ENCODE results near the gene UBASH3B. TPM values are rescaled to one million over a fixed set of nuclear protein-coding genes. Genes with fewer than 3 reads are reported as not detected.
"Not testable (repeated sequence)": the region's sequence is repeated elsewhere in the genome, so short reads cannot be mapped to it uniquely, and the experiment has no call there.

The UBASH3B gene
- total and polyA plus RNA-seq, 2 donors (not counting 1 experiment from before 2014, with no cell fraction given) = 13.1 to 44.4 TPM

DNA sequence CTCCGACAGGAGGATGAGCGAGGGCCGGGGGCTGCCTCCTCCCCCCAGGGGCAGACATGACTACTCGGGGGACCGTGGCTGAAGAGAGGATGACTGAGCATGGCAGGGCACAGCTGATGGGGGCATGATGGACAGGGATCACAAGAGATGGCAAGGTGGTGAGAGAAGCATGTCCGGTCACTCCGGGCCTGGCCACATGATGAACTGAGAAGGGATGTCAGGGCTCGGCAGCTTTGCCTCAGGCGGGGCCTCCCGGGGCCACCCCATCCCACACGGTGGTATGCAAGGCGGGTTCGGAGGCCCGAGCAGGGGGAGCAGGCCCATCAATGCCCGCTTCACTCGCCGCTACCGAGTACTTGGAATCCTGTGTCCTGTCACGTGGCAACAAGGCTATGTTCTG, 36.6 kb upstream of the UBASH3B start:
- Histone ChIP-seq H3K4me2 (ENCODE audit: extremely low read depth, insufficient read depth, low read length) (no peak overlapping the region), H3K4me1 (ENCODE audit: control insufficient read depth, extremely low read depth, insufficient read depth, low read length) (no peaks in the 10 kb centered on the region), H3K9ac (ENCODE audit: insufficient read depth, low read length) (no peak overlapping the region), H3K27ac (ENCODE audit: insufficient read depth, low read length) (no peak overlapping the region), H3K4me3 (replicated peaks in 1 of 4; ENCODE audit: control extremely low read depth in 1 of 4, insufficient read depth in 1 of 4, low read depth in 3 of 4, low read length in 4 of 4) (no peak overlapping the region), H3K9me3 (ENCODE audit: control insufficient read depth, insufficient read depth, low read depth, low read length) (no peaks in the 10 kb centered on the region), H2AFZ (ENCODE audit: low read length) (no peak overlapping the region), H3K36me3 (ENCODE audit: control insufficient read depth, insufficient read depth, low read length) (no peaks in the 10 kb centered on the region), H4K20me1 (ENCODE audit: control insufficient read depth, extremely low read depth, insufficient read depth, low read length) (no peaks in the 10 kb centered on the region), H3K27me3 (ENCODE audit: control insufficient read depth, insufficient read depth, low read length) (peaks cover 4% of the 10 kb centered on the region), H3K79me2 (ENCODE audit: control insufficient read depth, insufficient read depth, low read length) (no peaks in the 10 kb centered on the region)
- TF ChIP-seq, protein P1, sequence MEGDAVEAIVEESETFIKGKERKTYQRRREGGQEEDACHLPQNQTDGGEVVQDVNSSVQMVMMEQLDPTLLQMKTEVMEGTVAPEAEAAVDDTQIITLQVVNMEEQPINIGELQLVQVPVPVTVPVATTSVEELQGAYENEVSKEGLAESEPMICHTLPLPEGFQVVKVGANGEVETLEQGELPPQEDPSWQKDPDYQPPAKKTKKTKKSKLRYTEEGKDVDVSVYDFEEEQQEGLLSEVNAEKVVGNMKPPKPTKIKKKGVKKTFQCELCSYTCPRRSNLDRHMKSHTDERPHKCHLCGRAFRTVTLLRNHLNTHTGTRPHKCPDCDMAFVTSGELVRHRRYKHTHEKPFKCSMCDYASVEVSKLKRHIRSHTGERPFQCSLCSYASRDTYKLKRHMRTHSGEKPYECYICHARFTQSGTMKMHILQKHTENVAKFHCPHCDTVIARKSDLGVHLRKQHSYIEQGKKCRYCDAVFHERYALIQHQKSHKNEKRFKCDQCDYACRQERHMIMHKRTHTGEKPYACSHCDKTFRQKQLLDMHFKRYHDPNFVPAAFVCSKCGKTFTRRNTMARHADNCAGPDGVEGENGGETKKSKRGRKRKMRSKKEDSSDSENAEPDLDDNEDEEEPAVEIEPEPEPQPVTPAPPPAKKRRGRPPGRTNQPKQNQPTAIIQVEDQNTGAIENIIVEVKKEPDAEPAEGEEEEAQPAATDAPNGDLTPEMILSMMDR (conservative IDR thresholded peaks at IDR 0.05 in 1 of 2, IDR thresholded peaks at IDR 0.05 in 1 of 2; ENCODE audit: low read depth in 1 of 2, low read length in 2 of 2) = no peak
- no peak for TF ChIP-seq EZH2 (IDR thresholded peaks at IDR 0.05; ENCODE audit: low read length, missing control alignments)
- no peak for DNase-seq (ENCODE audit: low read depth in 2 of 2)

DNA sequence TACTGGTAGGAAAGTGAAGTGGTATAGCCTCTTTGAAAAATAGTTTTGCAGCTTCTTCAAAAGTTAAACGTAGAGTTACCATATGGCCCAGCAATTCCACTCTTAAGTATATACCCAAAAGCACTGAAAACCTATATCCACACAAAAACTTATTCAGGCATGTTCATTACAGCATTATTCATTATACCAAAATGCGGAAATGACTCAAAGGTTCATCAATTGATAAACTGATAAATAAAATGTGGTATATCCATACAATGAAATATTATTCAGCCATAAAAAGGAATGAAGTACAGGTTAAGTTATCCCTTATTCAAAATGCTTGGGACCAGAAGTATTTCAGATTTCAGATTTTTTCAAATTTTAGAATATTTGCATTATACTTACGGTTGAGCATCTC, 35.8 kb upstream of the UBASH3B start:
- H3K36me3 ChIP-seq (ENCODE audit: control insufficient read depth, insufficient read depth, low read length) = no peaks in the 10 kb centered on the region
- TF ChIP-seq EZH2 (IDR thresholded peaks at IDR 0.05; ENCODE audit: low read length, missing control alignments) = no peak
- TF ChIP-seq, protein P1 (conservative IDR thresholded peaks at IDR 0.05 in 1 of 2, IDR thresholded peaks at IDR 0.05 in 1 of 2; ENCODE audit: low read depth in 1 of 2, low read length in 2 of 2) = no peak
- H3K27me3 ChIP-seq (ENCODE audit: control insufficient read depth, insufficient read depth, low read length) = peaks cover 4% of the 10 kb centered on the region
- H3K4me2 ChIP-seq (ENCODE audit: extremely low read depth, insufficient read depth, low read length) = no peak overlapping the region
- no peak for DNase-seq (ENCODE audit: low read depth in 2 of 2)
- no peaks in the 10 kb centered on the region for H3K9me3 ChIP-seq (ENCODE audit: control insufficient read depth, insufficient read depth, low read depth, low read length)
- H3K9ac ChIP-seq (ENCODE audit: insufficient read depth, low read length) = no peak overlapping the region
- H3K79me2 ChIP-seq (ENCODE audit: control insufficient read depth, insufficient read depth, low read length) = no peaks in the 10 kb centered on the region
- H3K27ac ChIP-seq (ENCODE audit: insufficient read depth, low read length) = no peak overlapping the region
- H2AFZ ChIP-seq (ENCODE audit: low read length) = no peak overlapping the region
- H3K4me1 ChIP-seq (ENCODE audit: control insufficient read depth, extremely low read depth, insufficient read depth, low read length) = no peaks in the 10 kb centered on the region
- no peak overlapping the region for H3K4me3 ChIP-seq (replicated peaks in 1 of 4; ENCODE audit: control extremely low read depth in 1 of 4, insufficient read depth in 1 of 4, low read depth in 3 of 4, low read length in 4 of 4)
- no peaks in the 10 kb centered on the region for H4K20me1 ChIP-seq (ENCODE audit: control insufficient read depth, extremely low read depth, insufficient read depth, low read length)

DNA sequence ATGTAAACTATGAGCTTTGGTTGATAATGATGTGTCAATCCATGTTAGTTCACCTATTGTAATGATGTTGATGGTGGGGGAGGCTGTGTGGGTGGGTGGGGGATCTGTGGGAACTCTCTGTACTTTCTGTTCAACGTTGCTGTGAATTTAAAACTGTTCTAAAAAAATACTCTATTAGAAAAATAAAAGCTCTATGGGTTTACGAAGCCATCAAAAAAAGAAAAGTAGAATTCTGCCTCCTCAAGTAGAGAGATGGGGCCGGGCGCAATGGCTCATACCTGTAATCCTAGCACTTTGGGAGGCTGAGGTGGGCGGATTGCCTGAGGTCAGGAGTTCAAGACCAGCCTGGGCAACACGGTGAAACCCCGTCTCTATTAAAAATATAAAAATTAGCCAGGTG, 30.0 kb upstream of the UBASH3B start:
- not testable (repeated sequence) for H3K9ac ChIP-seq (ENCODE audit: insufficient read depth, low read length); H3K4me1 ChIP-seq (ENCODE audit: control insufficient read depth, extremely low read depth, insufficient read depth, low read length); H3K36me3 ChIP-seq (ENCODE audit: control insufficient read depth, insufficient read depth, low read length); H3K79me2 ChIP-seq (ENCODE audit: control insufficient read depth, insufficient read depth, low read length); H4K20me1 ChIP-seq (ENCODE audit: control insufficient read depth, extremely low read depth, insufficient read depth, low read length); H3K27me3 ChIP-seq (ENCODE audit: control insufficient read depth, insufficient read depth, low read length); DNase-seq (ENCODE audit: low read depth in 2 of 2); H3K4me3 ChIP-seq (replicated peaks in 1 of 4; ENCODE audit: control extremely low read depth in 1 of 4, insufficient read depth in 1 of 4, low read depth in 3 of 4, low read length in 4 of 4); H3K4me2 ChIP-seq (ENCODE audit: extremely low read depth, insufficient read depth, low read length); H3K9me3 ChIP-seq (ENCODE audit: control insufficient read depth, insufficient read depth, low read depth, low read length); H3K27ac ChIP-seq (ENCODE audit: insufficient read depth, low read length); H2AFZ ChIP-seq (ENCODE audit: low read length)

All from fibroblast of lung (primary cell).